MCF 10A (cell line): ENCODE measurements around the gene ADCK2. TPM values are rescaled to one million over a fixed set of nuclear protein-coding genes. Genes with fewer than 3 reads are reported as not detected.
A peak's percentile ranks its signal among the peaks of the same experiment; 100 is the strongest.

Source experiments
- BruUV-seq: library from RNA; stranded (reverse); fragments of 400-500 nt; replicated peaks from 2 replicates; lab custom pipeline; 2021; lab: Mats Ljungman, UMichigan
- CTCF ChIA-PET: fragments of 300-600 bp; sonication (Branson Sonifier 250); formaldehyde crosslinking; extraction: SDS; loops from one replicate; lab custom pipeline; 2021; ENCODE audit warnings: antibody characterized with exemption, inconsistent platforms; lab: Yijun Ruan, JAX
- POLR2A ChIA-PET: fragments of 300-600, 350-650 bp; sonication (Branson Sonifier 250); formaldehyde crosslinking; extraction: SDS; loops from one replicate; lab custom pipeline; 2020; ENCODE audit warnings: antibody characterized with exemption, inconsistent platforms; lab: Yijun Ruan, JAX
- DNase-seq: peaks from one replicate; pipeline ENCODE4 v3.0.0-alpha.2; 2018; ENCODE audit not compliant: unreplicated experiment
- H3K27ac Mint-ChIP-seq: one replicate; pipeline ENCODE4 v1.8.0; 2022; ENCODE audit warnings: mild to moderate bottlenecking, low read depth, mixed read lengths; ENCODE audit not compliant: unreplicated experiment
- H3K27me3 Mint-ChIP-seq: one replicate; pipeline ENCODE4 v1.8.0; 2022; ENCODE audit warnings: mixed read lengths; ENCODE audit not compliant: insufficient read depth, unreplicated experiment
- H3K36me3 Mint-ChIP-seq: one replicate; pipeline ENCODE4 v1.8.0; 2022; ENCODE audit warnings: mild to moderate bottlenecking, moderate library complexity, mixed read lengths; ENCODE audit not compliant: insufficient read depth, unreplicated experiment
- H3K4me1 Mint-ChIP-seq: one replicate; pipeline ENCODE4 v1.8.0; 2022; ENCODE audit warnings: mixed read lengths; ENCODE audit not compliant: insufficient read depth, unreplicated experiment
- H3K4me3 Mint-ChIP-seq: one replicate; pipeline ENCODE4 v1.8.0; 2022; ENCODE audit warnings: mild to moderate bottlenecking, moderate library complexity, mixed read lengths; ENCODE audit not compliant: unreplicated experiment
- H3K9me3 Mint-ChIP-seq: one replicate; pipeline ENCODE4 v1.8.0; 2022; ENCODE audit warnings: mixed read lengths; ENCODE audit not compliant: unreplicated experiment
- intact Hi-C: fragments of 100-400 bp; cut with micrococcal nuclease; formaldehyde crosslinking; loops from 2 replicates; pipeline ENCODE4 v1.14.1; 2022
- total RNA-seq: library from RNA; stranded (reverse); gene quantifications from 2 replicates; pipeline ENCODE4 v1.2.3, GENCODE V29; 2022
- TF ChIP-seq, protein P1 (sequence below): fragments of 200-600 bp; IDR thresholded peaks from one replicate; pipeline ENCODE4 v1.8.0; 2022; ENCODE audit warnings: antibody characterized with exemption, mild to moderate bottlenecking; ENCODE audit not compliant: unreplicated experiment

The ADCK2 gene
- total RNA-seq, 1 experiment from 2014 or later = 22.2 TPM

DNA sequence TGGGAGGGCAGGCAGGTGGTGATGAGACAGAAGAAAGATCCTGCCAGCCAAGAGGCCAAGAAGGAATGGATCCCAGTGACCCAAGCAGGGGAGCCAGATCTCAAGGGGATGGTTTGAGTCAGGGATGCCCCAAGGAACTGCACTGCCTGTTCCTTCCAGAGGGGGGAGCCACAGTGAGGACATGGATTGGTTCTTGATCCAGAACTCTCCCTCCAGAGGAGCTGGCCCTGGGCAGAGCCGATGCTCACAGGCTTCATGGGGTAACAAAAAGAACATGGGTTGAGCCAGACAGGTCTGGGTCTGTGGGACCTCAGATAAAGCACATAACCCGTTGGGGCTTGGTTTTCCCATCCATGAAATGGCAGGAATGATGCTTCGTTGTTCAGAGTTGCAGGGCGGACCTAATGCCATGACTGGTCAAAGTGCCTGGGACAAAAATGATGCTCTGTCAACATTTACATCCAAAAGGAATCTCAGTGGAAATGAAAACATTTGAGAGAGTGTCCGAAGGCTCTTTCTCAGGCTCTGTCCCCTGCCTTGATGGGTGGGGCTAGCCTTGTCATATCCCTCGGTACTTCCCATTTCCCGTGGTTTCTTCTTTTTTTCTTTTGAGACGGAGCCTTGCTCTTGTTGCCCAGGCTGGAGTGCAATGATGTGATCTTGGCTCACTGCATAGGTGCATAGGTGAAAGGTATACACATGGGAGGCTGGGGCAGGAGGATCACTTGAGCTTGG is 27.4 kb upstream of the ADCK2 start:
- intact Hi-C loops = no loop called here
- Mint-ChIP-seq H3K9me3 (no peaks in the 10 kb centered on the region), H3K4me1 (peaks cover 10% of the 10 kb centered on the region), H3K4me3 (no peak overlapping the region), H3K27ac (no peak overlapping the region), H3K36me3 (no peaks in the 10 kb centered on the region), H3K27me3 (peaks cover under 1% of the 10 kb centered on the region)
- CTCF ChIA-PET = interaction anchor here (0.6 to 1.8 kb wide), 2 partner anchors 141 to 170 kb away, joined by 3 to 4 read pairs; no protein-coding TSS in a partner anchor
- peak; percentile 10 for DNase-seq
- no TSS peak for BruUV-seq
- POLR2A ChIA-PET = no interaction called here
- TF ChIP-seq, protein P1, sequence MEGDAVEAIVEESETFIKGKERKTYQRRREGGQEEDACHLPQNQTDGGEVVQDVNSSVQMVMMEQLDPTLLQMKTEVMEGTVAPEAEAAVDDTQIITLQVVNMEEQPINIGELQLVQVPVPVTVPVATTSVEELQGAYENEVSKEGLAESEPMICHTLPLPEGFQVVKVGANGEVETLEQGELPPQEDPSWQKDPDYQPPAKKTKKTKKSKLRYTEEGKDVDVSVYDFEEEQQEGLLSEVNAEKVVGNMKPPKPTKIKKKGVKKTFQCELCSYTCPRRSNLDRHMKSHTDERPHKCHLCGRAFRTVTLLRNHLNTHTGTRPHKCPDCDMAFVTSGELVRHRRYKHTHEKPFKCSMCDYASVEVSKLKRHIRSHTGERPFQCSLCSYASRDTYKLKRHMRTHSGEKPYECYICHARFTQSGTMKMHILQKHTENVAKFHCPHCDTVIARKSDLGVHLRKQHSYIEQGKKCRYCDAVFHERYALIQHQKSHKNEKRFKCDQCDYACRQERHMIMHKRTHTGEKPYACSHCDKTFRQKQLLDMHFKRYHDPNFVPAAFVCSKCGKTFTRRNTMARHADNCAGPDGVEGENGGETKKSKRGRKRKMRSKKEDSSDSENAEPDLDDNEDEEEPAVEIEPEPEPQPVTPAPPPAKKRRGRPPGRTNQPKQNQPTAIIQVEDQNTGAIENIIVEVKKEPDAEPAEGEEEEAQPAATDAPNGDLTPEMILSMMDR = peak; percentile 31

DNA sequence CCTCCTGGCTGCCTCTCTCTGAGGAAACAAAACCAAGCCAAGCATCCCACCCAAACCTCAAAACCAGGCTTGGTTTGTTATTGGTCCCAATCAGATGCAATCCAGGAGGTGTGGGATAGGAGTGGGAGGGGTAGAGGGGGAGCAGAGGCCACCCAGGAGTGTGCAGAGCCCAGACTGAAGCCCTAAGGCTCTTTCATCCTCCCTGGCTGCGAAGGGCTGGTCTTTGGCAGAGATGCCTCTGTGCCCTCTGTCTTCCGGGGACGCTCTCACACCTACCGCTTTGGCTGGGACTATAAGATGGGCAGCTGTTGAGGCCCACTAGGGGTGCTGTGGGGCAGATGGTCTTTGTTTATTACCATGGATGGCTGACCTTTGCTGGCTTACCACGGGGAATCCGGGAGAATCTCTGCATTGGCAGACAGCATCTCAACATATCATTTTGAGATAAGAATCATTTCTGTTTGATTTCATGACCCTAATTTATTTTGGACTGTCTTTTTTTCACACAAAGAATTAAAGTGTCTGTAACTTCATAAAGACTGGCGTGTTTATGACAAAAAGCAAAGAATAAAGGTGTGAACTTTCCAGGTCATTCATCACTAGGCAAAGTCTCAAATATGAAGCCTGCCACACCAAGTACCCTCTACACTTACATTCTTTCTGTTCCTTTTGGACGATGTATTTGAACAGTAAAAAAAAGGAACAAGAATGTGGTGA is 25.7 kb upstream of the ADCK2 start:
- CTCF ChIA-PET = interaction anchor here (0.6 to 1.2 kb wide), 5 partner anchors 27 to 172 kb away, joined by 3 to 4 read pairs (median 3); no protein-coding TSS in a partner anchor
- intact Hi-C loops = no loop called here
- no TSS peak for BruUV-seq
- TF ChIP-seq, protein P1 = peak; percentile 21
- Mint-ChIP-seq H3K4me1 (peaks cover 18% of the 10 kb centered on the region), H3K4me3 (no peak overlapping the region), H3K27me3 (no peaks in the 10 kb centered on the region), H3K9me3 (no peaks in the 10 kb centered on the region), H3K36me3 (no peaks in the 10 kb centered on the region), H3K27ac (no peak overlapping the region)
- POLR2A ChIA-PET = interaction anchor here (0.7 kb wide), 1 partner anchor 15 kb away, joined by 3 read pairs; no protein-coding TSS in a partner anchor
- DNase-seq = peak; percentile 56

DNA sequence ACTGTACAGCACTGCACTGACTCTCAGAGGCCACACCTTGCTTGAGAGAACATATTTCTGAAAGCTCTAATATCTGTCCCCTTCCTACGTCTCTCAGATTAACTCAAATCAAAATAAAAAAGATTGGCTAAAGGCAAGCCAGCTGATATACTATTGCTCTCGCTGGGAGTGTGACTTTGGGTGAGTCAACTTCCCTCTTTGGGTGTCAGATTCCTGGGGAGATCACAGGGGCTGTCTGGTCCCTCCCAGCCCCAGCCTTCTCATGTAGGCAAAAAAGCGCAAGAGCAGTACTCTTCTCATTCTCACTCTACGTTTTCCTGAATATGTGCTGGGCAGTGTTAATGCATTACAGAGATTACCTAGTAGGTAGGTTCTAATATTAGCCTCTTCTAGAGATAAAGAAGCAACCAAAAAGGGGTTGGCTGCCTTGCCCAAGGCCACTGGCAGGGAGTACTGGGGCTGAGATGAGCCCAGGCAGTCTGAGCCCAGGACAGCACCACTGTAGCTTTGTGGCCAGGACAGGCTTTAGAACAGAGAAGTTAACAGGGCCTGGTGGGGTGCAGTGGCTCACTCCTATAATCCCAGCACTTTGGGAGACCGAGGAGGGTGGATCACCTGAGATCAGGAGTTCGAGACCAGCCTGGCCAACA is 23.1 kb upstream of the ADCK2 start:
- ChIA-PET CTCF (interaction anchor here (0.6 to 6.5 kb wide), 9 partner anchors 20 to 1912 kb away, joined by 3 to 118 read pairs (median 3); no protein-coding TSS in a partner anchor), POLR2A (interaction anchor here (0.7 to 1.2 kb wide), 3 partner anchors 40 to 171 kb away, joined by 3 to 4 read pairs (median 4); no protein-coding TSS in a partner anchor)
- intact Hi-C loops = loop anchor here (1.0 kb wide), 1 partner anchor 131 kb away; no protein-coding TSS in a partner anchor
- DNase-seq = peak; percentile 71
- TF ChIP-seq, protein P1 = no peak
- Mint-ChIP-seq H3K27ac (peak overlapping the region; percentile 74), H3K27me3 (no peaks in the 10 kb centered on the region), H3K4me3 (no peak overlapping the region), H3K4me1 (peaks cover 25% of the 10 kb centered on the region), H3K9me3 (no peaks in the 10 kb centered on the region), H3K36me3 (peaks cover 4% of the 10 kb centered on the region)
- BruUV-seq = no TSS peak
